Measurements from ENCODE around the gene ZMYM1. TPM values are rescaled to one million over a fixed set of nuclear protein-coding genes. Genes with fewer than 3 reads are reported as not detected.

Gene ZMYM1
- total RNA-seq, 1 experiment from 2014 or later = 29.4 TPM

DNA sequence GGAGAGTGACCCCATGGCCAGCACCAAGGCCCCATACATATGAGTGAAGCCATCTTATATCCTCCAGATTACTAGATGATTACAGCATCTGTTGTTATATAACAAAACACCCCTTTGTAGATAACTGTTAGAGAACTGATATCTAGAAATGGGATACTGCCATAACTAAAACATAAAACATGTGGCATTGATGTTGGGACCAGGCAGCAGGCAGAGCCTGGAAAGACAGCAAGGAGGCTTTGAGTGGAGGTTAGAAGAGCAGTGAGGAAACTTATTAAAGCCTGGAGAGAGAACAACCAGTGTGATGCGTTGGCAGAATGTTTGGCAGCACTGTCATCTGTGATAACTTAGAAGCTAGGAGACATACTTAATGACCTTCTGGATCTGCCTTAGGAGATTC lies 42.0 kb upstream of the ZMYM1 start:
- Histone ChIP-seq H3K27ac (ENCODE audit: insufficient read length, low read depth, low read length) (no peak overlapping the region), H2BK20ac (ENCODE audit: low read depth, low read length, poor library complexity, severe bottlenecking) (no peak overlapping the region), H4K91ac (ENCODE audit: insufficient read length, low read depth, low read length) (no peak overlapping the region), H3K23me2 (ENCODE audit: insufficient read length, low read depth, low read length, poor library complexity, severe bottlenecking) (no peaks in the 10 kb centered on the region), H3K9ac (ENCODE audit: extremely low read depth, insufficient read length, low read length) (no peak overlapping the region), H3K4ac (ENCODE audit: low read depth, low read length) (no peak overlapping the region), H4K8ac (replicated peaks; ENCODE audit: insufficient read length, low read depth, low read length) (no peak overlapping the region), H2BK15ac (ENCODE audit: low read depth, low read length) (no peak overlapping the region), H3K56ac (ENCODE audit: insufficient read length, low read depth, low read length) (no peak overlapping the region), H3K14ac (ENCODE audit: insufficient read depth, low read length) (no peak overlapping the region), H3K79me2 (ENCODE audit: insufficient read depth, low read length) (no peaks in the 10 kb centered on the region; the same call in 1 of the 2 replicates), H3K23ac (ENCODE audit: insufficient read length, low read depth, low read length) (no peak overlapping the region), H4K5ac (ENCODE audit: insufficient read length, low read depth, low read length) (no peak overlapping the region), H3K4me2 (ENCODE audit: insufficient read depth, insufficient read length, low read length) (no peak overlapping the region), H2AFZ (ENCODE audit: low read length) (no peak overlapping the region), H3K27me3 (ENCODE audit: insufficient read depth, low read length) (no peaks in the 10 kb centered on the region), H3K4me1 (ENCODE audit: insufficient read depth, low read length) (no peaks in the 10 kb centered on the region), H3K18ac (ENCODE audit: insufficient read length, low read depth, low read length) (no peak overlapping the region), H2BK120ac (ENCODE audit: low read depth, low read length, poor library complexity, severe bottlenecking) (no peak overlapping the region), H2BK12ac (ENCODE audit: insufficient read length, low read depth, low read length) (no peak overlapping the region), H3K79me1 (ENCODE audit: insufficient read depth, low read depth, low read length, poor library complexity, severe bottlenecking) (no peaks in the 10 kb centered on the region), H3K9me3 (ENCODE audit: control insufficient read depth, low read depth, low read length) (peaks cover 4% of the 10 kb centered on the region), H2AK5ac (ENCODE audit: insufficient read length, low read length) (no peak overlapping the region), H4K20me1 (ENCODE audit: control insufficient read depth, insufficient read depth, insufficient read length) (no peaks in the 10 kb centered on the region), H3T11ph (ENCODE audit: low read length) (no peak overlapping the region), H2BK5ac (ENCODE audit: insufficient read length, low read length) (no peak overlapping the region)
- peaks cover 16% of the 10 kb centered on the region in 2 experiments for H3K9me3 Mint-ChIP-seq
- peaks cover 8% of the 10 kb centered on the region for H3K27me3 Mint-ChIP-seq (ENCODE audit: low read depth)
- DNase-seq = no peak
- H3K4me1 Mint-ChIP-seq = no peaks in the 10 kb centered on the region
- no peak overlapping the region for H3K27ac Mint-ChIP-seq
- TF ChIP-seq CTCF (conservative IDR thresholded peaks at IDR 0.05) = no peak
- H3K36me3 Mint-ChIP-seq (ENCODE audit: insufficient read depth in 1 of 3, low read depth in 3 of 3) = peaks cover 0 to 15% (median 14%) of the 10 kb centered on the region in 3 experiments; a peak in 4 of 7 replicates
- WGBS (ENCODE audit: extremely low coverage, insufficient read length, low lambda C conversion rate) = no CpG with 5 or more reads among the region's 1 CpG
- no peak overlapping the region for H3K4me3 Mint-ChIP-seq
